NCI-H446 (cell line): Measurements from ENCODE around the gene SLIT3.

Experiments used
- DNase-seq, 2 experiments: peaks; one replicate each; lab custom pipeline; 2025; lab: John Stamatoyannopoulos, UW

The SLIT3 gene

GRCh38 chr5:168796000-168796399, 504.9 kb downstream of the SLIT3 start:
- no peak for DNase-seq

- no peak for DNase-seq
Measured at GRCh38 chr5:168793841-168794837, 506.8 kb downstream of the SLIT3 start.

- no peak for DNase-seq
Measured at GRCh38 chr5:168792678-168793077, 508.3 kb downstream of the SLIT3 start.

GRCh38 chr5:168790671-168791250, 510.2 kb downstream of the SLIT3 start:
- DNase-seq: no peak

GRCh38 chr5:168790002-168790635, 510.8 kb downstream of the SLIT3 start:
- no peak for DNase-seq

- DNase-seq: no peak
Measured at GRCh38 chr5:168788786-168789185, 512.2 kb downstream of the SLIT3 start.

- DNase-seq: no peak
Measured at GRCh38 chr5:168788107-168788506, 512.8 kb downstream of the SLIT3 start.

- DNase-seq: no peak
Measured at GRCh38 chr5:168786147-168786546, 514.8 kb downstream of the SLIT3 start.

GRCh38 chr5:168784454-168784853, 516.5 kb downstream of the SLIT3 start:
- no peak for DNase-seq

- no peak for DNase-seq
Measured at GRCh38 chr5:168781941-168782571, 518.9 kb downstream of the SLIT3 start.

GRCh38 chr5:168780888-168781287, 520.1 kb downstream of the SLIT3 start:
- DNase-seq: no peak

- DNase-seq: no peak
Measured at GRCh38 chr5:168779333-168779732, 521.6 kb downstream of the SLIT3 start.

GRCh38 chr5:168778536-168778935, 522.4 kb downstream of the SLIT3 start:
- no peak for DNase-seq

GRCh38 chr5:168777651-168778050, 523.3 kb downstream of the SLIT3 start:
- no peak for DNase-seq

- no peak for DNase-seq
Measured at GRCh38 chr5:168776070-168776469, 524.9 kb downstream of the SLIT3 start.

- DNase-seq: no peak
Measured at GRCh38 chr5:168773226-168773625, 527.7 kb downstream of the SLIT3 start.

- DNase-seq: no peak
Measured at GRCh38 chr5:168772316-168772961, 528.5 kb downstream of the SLIT3 start.

GRCh38 chr5:168771678-168772077, 529.3 kb downstream of the SLIT3 start:
- DNase-seq: no peak

GRCh38 chr5:168770996-168771395, 529.9 kb downstream of the SLIT3 start:
- no peak for DNase-seq

- DNase-seq: no peak
Measured at GRCh38 chr5:168770036-168770498, 530.9 kb downstream of the SLIT3 start.

- DNase-seq: no peak
Measured at GRCh38 chr5:168768172-168768571, 532.8 kb downstream of the SLIT3 start.

- DNase-seq: no peak
Measured at GRCh38 chr5:168766426-168766700, 534.6 kb downstream of the SLIT3 start.
